Vagina (tissue), 2 donors: ENCODE results near the gene OXSR1. TPM values are rescaled to one million over a fixed set of nuclear protein-coding genes. Genes with fewer than 3 reads are reported as not detected.

Source experiments
- DNase-seq, 2 donors: peaks; one replicate each; pipeline ENCODE4 v3.0.0-alpha.2; 2017; ENCODE audit errors: extremely low spot score in 2 of 2
- H3K27ac ChIP-seq: fragments of 200-600 bp; sonication (generic); one replicate; pipeline ENCODE4 v1.5.1; 2019
- H3K27me3 ChIP-seq: fragments of 200-600 bp; sonication (generic); one replicate; pipeline ENCODE4 v1.5.1; 2019
- H3K36me3 ChIP-seq, 2 donors: fragments of 200-600 bp; sonication (generic); one replicate each; pipeline ENCODE4 v1.5.1; 2017 to 2019
- H3K4me1 ChIP-seq: fragments of 200-600 bp; sonication (generic); one replicate; pipeline ENCODE4 v1.5.1; 2019
- H3K4me3 ChIP-seq, 2 donors: fragments of 200-600 bp; sonication (generic); 1 replicate in 1 of 2; 2 replicates in 1 of 2; pipeline ENCODE4 v1.5.1; 2016 to 2019
- H3K9me3 ChIP-seq: fragments of 200-600 bp; sonication (generic); one replicate; pipeline ENCODE4 v1.5.1; 2019
- CTCF ChIP-seq, 3 experiments: fragments of 450-650 bp in 2 of 3; fragments of 200-600 bp in 1 of 3; sonication (generic) in 1 of 3; IDR thresholded peaks; one replicate each; pipeline ENCODE4 v1.5.1; 2017 to 2019; ENCODE audit warnings: antibody characterized with exemption in 3 of 3, mild to moderate bottlenecking in 2 of 3, moderate library complexity in 2 of 3
- POLR2A ChIP-seq, 2 donors: fragments of 450-650 bp; IDR thresholded peaks; one replicate each; pipeline ENCODE4 v1.6.1; 2017; ENCODE audit warnings: antibody characterized with exemption in 2 of 2, mild to moderate bottlenecking in 2 of 2, moderate library complexity in 2 of 2
- POLR2AphosphoS5 ChIP-seq, 2 donors: sonication (generic); formaldehyde crosslinking; IDR thresholded peaks; one replicate each; pipeline ENCODE4 v1.9.0; 2017; ENCODE audit warnings: antibody characterized with exemption in 2 of 2, mild to moderate bottlenecking in 2 of 2, low read depth in 1 of 2; ENCODE audit not compliant: insufficient read depth in 1 of 2
- intact Hi-C: fragments of 100-400 bp; cut with DNase I; formaldehyde crosslinking; loops from one replicate; pipeline ENCODE4 v1.15.1; 2023
- total RNA-seq: library from RNA; depleted of rRNA; stranded (reverse); fragments of >200 nt; gene quantifications from one replicate; pipeline ENCODE4 v1.2.3, GENCODE V29; 2016

OXSR1 gene
- total RNA-seq, 1 donor from 2014 or later: 22.8 TPM

GRCh38 chr3:38260474-38260873 is 95.1 kb downstream of the OXSR1 start:
- TF ChIP-seq CTCF (IDR thresholded peaks at IDR 0.05) (no peak), POLR2A (IDR thresholded peaks at IDR 0.05) (no peak), POLR2AphosphoS5 (IDR thresholded peaks at IDR 0.05; ENCODE audit: insufficient read depth in 1 of 2, low read depth in 1 of 2) (no peak)
- Histone ChIP-seq H3K27me3 (no peaks in the 10 kb centered on the region), H3K4me3 (no peak overlapping the region), H3K36me3 (no peaks in the 10 kb centered on the region), H3K27ac (no peak overlapping the region), H3K4me1 (no peaks in the 10 kb centered on the region), H3K9me3 (no peaks in the 10 kb centered on the region)
- intact Hi-C loops: no loop called here
- DNase-seq: no peak

- H3K36me3 ChIP-seq: no peaks in the 10 kb centered on the region
- intact Hi-C loops: no loop called here
- no peaks in the 10 kb centered on the region for H3K27me3 ChIP-seq
- no peaks in the 10 kb centered on the region for H3K4me1 ChIP-seq
- TF ChIP-seq POLR2A (IDR thresholded peaks at IDR 0.05) (no peak), POLR2AphosphoS5 (IDR thresholded peaks at IDR 0.05; ENCODE audit: insufficient read depth in 1 of 2, low read depth in 1 of 2) (no peak), CTCF (IDR thresholded peaks at IDR 0.05) (no peak)
- no peak overlapping the region for H3K4me3 ChIP-seq
- no peak for DNase-seq
- no peak overlapping the region for H3K27ac ChIP-seq
- no peaks in the 10 kb centered on the region for H3K9me3 ChIP-seq
Observed at GRCh38 chr3:38264353-38264771, 99.0 kb downstream of the OXSR1 start.

- no peaks in the 10 kb centered on the region for H3K27me3 ChIP-seq
- intact Hi-C loops: no loop called here
- no peak for TF ChIP-seq POLR2A (IDR thresholded peaks at IDR 0.05)
- TF ChIP-seq POLR2AphosphoS5 (IDR thresholded peaks at IDR 0.05; ENCODE audit: insufficient read depth in 1 of 2, low read depth in 1 of 2): no peak
- H3K4me1 ChIP-seq: no peaks in the 10 kb centered on the region
- no peak for DNase-seq
- no peaks in the 10 kb centered on the region for H3K9me3 ChIP-seq
- no peak overlapping the region for H3K4me3 ChIP-seq
- H3K27ac ChIP-seq: no peak overlapping the region
- no peaks in the 10 kb centered on the region for H3K36me3 ChIP-seq
Observed at GRCh38 chr3:38264779-38265178, 99.4 kb downstream of the OXSR1 start.

GRCh38 chr3:38265604-38266307 is 100.4 kb downstream of the OXSR1 start, which contains the start of gene SLC22A13:
Gene SLC22A13 (plus strand): TSS chr3:38265812. CDS start chr3:38265861, 49 bp downstream.
- Histone ChIP-seq H3K4me3 (no peak within 1 kb of the TSS), H3K4me1 (no peaks in the 10 kb centered on the region), H3K27ac (no peak within 1 kb of the TSS), H3K9me3 (no peaks in the 10 kb centered on the region), H3K27me3 (no peaks in the 10 kb centered on the region), H3K36me3 (no peaks in the 10 kb centered on the region)
- TF ChIP-seq POLR2A (IDR thresholded peaks at IDR 0.05): no peak
- no peak for TF ChIP-seq CTCF (IDR thresholded peaks at IDR 0.05)
- no peak for TF ChIP-seq POLR2AphosphoS5 (IDR thresholded peaks at IDR 0.05; ENCODE audit: insufficient read depth in 1 of 2, low read depth in 1 of 2)
- intact Hi-C loops: no loop called here
- no peak for DNase-seq

- no peaks in the 10 kb centered on the region for H3K4me1 ChIP-seq
- H3K4me3 ChIP-seq: no peak overlapping the region
- no peak overlapping the region for H3K27ac ChIP-seq
- intact Hi-C loops: no loop called here
- no peaks in the 10 kb centered on the region for H3K9me3 ChIP-seq
- H3K27me3 ChIP-seq: no peaks in the 10 kb centered on the region
- no peak for DNase-seq
- TF ChIP-seq POLR2A (IDR thresholded peaks at IDR 0.05): no peak
- TF ChIP-seq POLR2AphosphoS5 (IDR thresholded peaks at IDR 0.05; ENCODE audit: insufficient read depth in 1 of 2, low read depth in 1 of 2): no peak
- no peak for TF ChIP-seq CTCF (IDR thresholded peaks at IDR 0.05)
- no peaks in the 10 kb centered on the region for H3K36me3 ChIP-seq
Observed at GRCh38 chr3:38266810-38267209, 101.5 kb downstream of the OXSR1 start.
